ENCODE data around the gene ZFAND6. TPM values are rescaled to one million over a fixed set of nuclear protein-coding genes. Genes with fewer than 3 reads are reported as not detected.

ZFAND6 gene
- total RNA-seq, 2 donors from 2014 or later: 103 to 167 TPM

- no peak for DNase-seq (ENCODE audit: low spot score)
- Histone ChIP-seq H3K27me3 (replicated peaks; ENCODE audit: insufficient read depth) (no peaks in the 10 kb centered on the region), H3K9me3 (no peaks in the 10 kb centered on the region), H3K27ac (no peak overlapping the region), H3K4me1 (replicated peaks) (peaks cover 7% of the 10 kb centered on the region), H3K4me3 (no peak overlapping the region), H3K36me3 (no peaks in the 10 kb centered on the region)
- 52% methylated on average over 3 of the region's 3 CpGs for WGBS
- intact Hi-C loops (cut with DNase I): no loop called here
- TF ChIP-seq POLR2AphosphoS5 (IDR thresholded peaks at IDR 0.05) (peak; percentile 39), CTCF (IDR thresholded peaks at IDR 0.05) (no peak), POLR2A (IDR thresholded peaks at IDR 0.05) (no peak)
These were observed 45.7 kb downstream of the ZFAND6 start for GRCh38 chr15:80105193-80105592.

- DNase-seq (ENCODE audit: low spot score): no peak
- H3K27me3 ChIP-seq (replicated peaks; ENCODE audit: insufficient read depth): no peaks in the 10 kb centered on the region
- H3K36me3 ChIP-seq: no peaks in the 10 kb centered on the region
- H3K4me1 ChIP-seq (replicated peaks): peaks cover 7% of the 10 kb centered on the region
- WGBS: 15% methylated on average over 1 of the region's 1 CpG
- H3K4me3 ChIP-seq: no peak overlapping the region
- no peak overlapping the region for H3K27ac ChIP-seq
- TF ChIP-seq POLR2A (IDR thresholded peaks at IDR 0.05) (no peak), POLR2AphosphoS5 (IDR thresholded peaks at IDR 0.05) (no peak), CTCF (IDR thresholded peaks at IDR 0.05) (no peak)
- H3K9me3 ChIP-seq: no peaks in the 10 kb centered on the region
- intact Hi-C loops (cut with DNase I): no loop called here
These were observed 46.1 kb downstream of the ZFAND6 start for GRCh38 chr15:80105595-80105994.

- DNase-seq (ENCODE audit: low spot score): no peak
- no peaks in the 10 kb centered on the region for H3K9me3 ChIP-seq
- TF ChIP-seq CTCF (IDR thresholded peaks at IDR 0.05) (no peak), POLR2A (IDR thresholded peaks at IDR 0.05) (no peak), POLR2AphosphoS5 (IDR thresholded peaks at IDR 0.05) (no peak)
- H3K27ac ChIP-seq: no peak overlapping the region
- no peaks in the 10 kb centered on the region for H3K36me3 ChIP-seq
- intact Hi-C loops (cut with DNase I): no loop called here
- peaks cover 7% of the 10 kb centered on the region for H3K4me1 ChIP-seq (replicated peaks)
- H3K4me3 ChIP-seq: no peak overlapping the region
- 63% methylated on average over 4 of the region's 4 CpGs for WGBS
- no peaks in the 10 kb centered on the region for H3K27me3 ChIP-seq (replicated peaks; ENCODE audit: insufficient read depth)
These were observed 46.6 kb downstream of the ZFAND6 start for GRCh38 chr15:80106051-80106450.

GRCh38 chr15:80107204-80107603, 47.7 kb downstream of the ZFAND6 start:
- H3K27me3 ChIP-seq (replicated peaks; ENCODE audit: insufficient read depth): no peaks in the 10 kb centered on the region
- intact Hi-C loops (cut with DNase I): no loop called here
- H3K9me3 ChIP-seq: no peaks in the 10 kb centered on the region
- H3K4me1 ChIP-seq (replicated peaks): peaks cover 7% of the 10 kb centered on the region
- DNase-seq (ENCODE audit: low spot score): no peak
- no peak overlapping the region for H3K27ac ChIP-seq
- TF ChIP-seq CTCF (IDR thresholded peaks at IDR 0.05) (no peak), POLR2AphosphoS5 (IDR thresholded peaks at IDR 0.05) (no peak), POLR2A (IDR thresholded peaks at IDR 0.05) (no peak)
- no peaks in the 10 kb centered on the region for H3K36me3 ChIP-seq
- 88% methylated on average over 6 of the region's 6 CpGs for WGBS
- H3K4me3 ChIP-seq: no peak overlapping the region

- intact Hi-C loops (cut with DNase I): no loop called here
- TF ChIP-seq POLR2AphosphoS5 (IDR thresholded peaks at IDR 0.05) (no peak), CTCF (IDR thresholded peaks at IDR 0.05) (no peak), POLR2A (IDR thresholded peaks at IDR 0.05) (no peak)
- peaks cover 7% of the 10 kb centered on the region for H3K4me1 ChIP-seq (replicated peaks)
- no peak overlapping the region for H3K4me3 ChIP-seq
- no peaks in the 10 kb centered on the region for H3K36me3 ChIP-seq
- 24% methylated on average over 2 of the region's 3 CpGs for WGBS
- H3K27ac ChIP-seq: no peak overlapping the region
- H3K27me3 ChIP-seq (replicated peaks; ENCODE audit: insufficient read depth): no peaks in the 10 kb centered on the region
- no peak for DNase-seq (ENCODE audit: low spot score)
- H3K9me3 ChIP-seq: no peaks in the 10 kb centered on the region
These were observed 48.3 kb downstream of the ZFAND6 start for GRCh38 chr15:80107774-80108173.

All from prostate gland (tissue), 2 donors.